Esophagus mucosa (tissue), 1 donor: Measurements from ENCODE around the gene DRG2. TPM values are rescaled to one million over a fixed set of nuclear protein-coding genes. Genes with fewer than 3 reads are reported as not detected.

Source experiments
- ATAC-seq: fragments of 200-7000 bp; cut with Tn5 transposase; one replicate; pipeline ENCODE4 v1.9.1; 2020
- total RNA-seq: library from RNA; stranded (reverse); gene quantifications from one replicate; pipeline ENCODE4 v1.2.4, GENCODE V29; 2023
- donor health status: DM: yes; HTN: yes; CAD: no.

The DRG2 gene
- total RNA-seq, 1 donor from 2014 or later = 29.4 TPM

DNA sequence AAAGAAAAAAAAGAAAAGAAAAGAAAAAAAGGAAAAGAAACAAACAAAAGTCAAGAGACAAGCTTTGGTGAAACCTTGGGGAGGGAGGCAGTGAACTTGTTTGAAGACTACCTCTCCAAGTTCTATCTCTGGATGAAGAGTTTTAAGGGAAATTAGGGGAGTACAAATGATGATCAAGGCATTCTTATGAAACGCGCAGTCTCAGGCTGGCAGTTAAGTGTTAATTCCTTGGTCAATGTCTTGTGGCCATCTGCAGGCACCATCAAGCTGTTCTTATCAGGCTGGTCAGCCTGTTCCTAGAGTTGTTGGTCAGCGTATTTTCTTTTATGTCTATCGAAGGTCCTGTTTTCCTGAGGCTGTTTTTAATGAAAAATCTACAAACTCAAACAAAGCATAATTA is 8.2 kb upstream of the DRG2 start:
- ATAC-seq = no peak

DNA sequence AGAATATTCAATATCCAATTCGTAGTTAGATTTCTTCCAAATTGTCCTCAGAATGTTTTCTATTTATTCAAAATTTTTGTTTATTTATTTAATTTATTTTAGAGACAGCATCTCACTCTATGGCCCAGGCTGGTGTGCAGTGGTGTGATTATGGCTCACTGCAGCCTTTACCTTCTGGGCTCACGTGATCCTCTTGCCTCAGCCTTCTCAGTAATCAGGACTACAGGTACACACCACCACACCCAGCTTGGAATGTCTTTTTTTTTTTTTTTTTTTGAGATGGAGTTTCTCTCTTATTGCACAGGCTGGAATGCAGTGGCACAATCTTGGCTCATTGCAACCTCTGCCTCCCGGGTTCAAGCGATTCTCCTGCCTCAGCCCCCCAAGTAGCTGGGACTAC is 3.5 kb upstream of the DRG2 start:
- ATAC-seq = no peak

DNA sequence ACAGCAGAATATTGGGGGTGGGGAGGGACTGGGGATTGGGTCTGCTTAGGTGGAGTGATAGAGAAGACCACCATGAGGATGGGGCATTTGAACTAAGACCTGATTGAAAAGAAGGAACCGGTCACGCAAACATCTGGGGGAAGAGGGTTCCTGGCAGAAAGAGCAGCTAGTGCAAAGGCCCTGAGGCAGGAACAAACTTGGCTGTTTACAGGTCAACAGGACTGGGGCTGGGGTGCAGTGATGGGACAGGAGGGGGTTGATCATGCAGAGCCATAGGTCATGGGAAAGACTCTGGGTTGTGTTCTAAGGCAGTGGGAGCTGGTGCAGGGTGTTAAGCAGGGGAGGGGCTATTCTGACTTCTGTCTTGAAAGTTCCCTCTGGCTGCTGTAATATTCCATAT is 1.9 kb downstream of the DRG2 start:
- ATAC-seq = no peak

DNA sequence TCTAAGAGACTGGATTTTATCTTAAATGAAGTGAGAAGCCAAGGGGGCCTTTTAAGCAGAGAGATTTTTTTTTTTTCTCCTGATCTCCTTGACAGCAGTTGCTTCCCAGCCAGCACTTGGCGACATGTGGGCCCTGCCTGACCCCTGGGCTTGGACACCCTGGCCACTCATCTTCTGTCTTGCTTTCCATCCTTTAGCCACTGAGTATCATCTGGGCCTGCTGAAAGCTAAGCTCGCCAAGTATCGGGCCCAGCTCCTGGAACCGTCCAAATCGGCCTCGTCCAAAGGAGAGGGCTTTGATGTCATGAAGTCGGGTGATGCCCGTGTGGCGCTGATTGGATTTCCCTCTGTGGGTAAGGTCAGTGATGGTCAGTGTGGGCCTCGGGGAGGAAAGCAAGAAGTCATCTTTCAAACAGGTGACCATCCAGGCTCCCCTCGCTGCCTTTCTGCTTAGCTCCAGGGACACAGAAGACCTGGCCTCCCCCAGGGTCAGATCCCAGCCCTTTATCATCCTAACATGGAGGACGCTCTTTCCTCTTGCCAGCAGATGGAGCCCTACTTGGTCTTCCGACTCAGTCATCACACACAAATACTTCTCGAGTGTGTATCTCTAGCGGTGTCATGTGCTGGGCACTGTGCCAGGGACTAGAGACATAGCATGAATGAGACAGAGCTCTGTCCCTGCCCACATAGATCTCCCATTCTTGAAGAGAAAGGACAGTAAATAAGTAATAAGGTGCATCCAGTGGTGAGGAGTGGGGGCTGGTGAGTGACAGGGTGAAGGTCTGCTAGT is 6.1 kb downstream of the DRG2 start:
- peak; percentile 47 for ATAC-seq

DNA sequence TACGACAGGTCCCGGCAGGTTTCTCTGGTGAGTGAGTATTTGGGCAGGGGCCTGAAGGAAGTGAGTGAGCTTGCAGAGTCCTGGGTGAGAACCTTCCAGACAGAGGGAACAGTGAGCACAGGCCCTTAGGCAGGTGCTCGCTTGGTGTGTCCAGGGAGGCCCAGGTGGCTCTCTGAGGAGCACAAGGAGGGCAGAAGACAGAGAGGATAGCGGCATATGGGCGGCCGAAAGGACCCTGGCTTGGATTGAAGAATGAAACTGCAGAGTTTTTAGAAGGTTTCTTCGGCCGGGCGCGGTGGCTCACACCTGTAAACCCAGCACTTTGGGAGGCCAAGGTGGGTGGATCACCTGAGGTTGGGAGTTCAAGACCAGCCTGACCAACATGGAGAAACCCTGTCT is 6.7 kb downstream of the DRG2 start:
- no peak for ATAC-seq

DNA sequence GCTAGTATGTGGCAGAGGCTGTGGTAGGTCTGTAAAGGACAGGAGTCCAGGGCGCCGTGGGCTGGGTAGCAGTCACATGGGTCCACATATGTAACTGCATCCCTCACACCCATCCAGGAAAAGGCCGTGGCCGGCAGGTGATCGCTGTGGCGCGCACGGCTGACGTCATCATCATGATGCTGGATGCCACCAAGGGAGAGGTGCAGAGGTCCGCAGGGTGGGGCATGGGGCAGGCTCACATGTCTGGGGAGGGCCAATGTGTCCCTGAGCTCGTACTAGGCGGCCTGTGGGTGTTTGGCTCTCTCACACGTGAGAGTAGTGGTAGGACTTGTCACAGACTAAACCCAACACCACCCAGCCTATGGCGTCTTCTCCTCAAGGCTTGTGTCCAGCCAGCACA is 11.8 kb downstream of the DRG2 start:
- no peak for ATAC-seq

DNA sequence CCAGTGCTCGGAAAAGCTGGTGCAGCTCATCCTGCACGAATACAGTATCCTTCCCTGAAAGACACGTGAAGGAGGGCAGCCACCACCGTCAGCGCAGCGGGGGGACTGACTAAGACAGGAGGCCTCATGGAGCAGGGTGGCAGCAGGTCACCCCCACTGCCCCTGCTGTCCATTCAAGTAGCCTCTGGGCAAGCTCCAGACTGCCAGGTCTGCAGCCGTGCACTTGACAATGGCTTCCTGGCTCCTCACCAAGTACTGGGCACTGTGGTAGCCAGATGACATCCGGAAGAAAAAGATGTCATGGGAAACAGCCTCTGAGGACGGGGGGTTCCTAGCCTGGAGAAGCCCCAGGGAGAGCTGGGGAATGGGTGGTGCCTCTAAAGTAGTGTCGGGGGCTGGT is 12.9 kb downstream of the DRG2 start:
- no peak for ATAC-seq

DNA sequence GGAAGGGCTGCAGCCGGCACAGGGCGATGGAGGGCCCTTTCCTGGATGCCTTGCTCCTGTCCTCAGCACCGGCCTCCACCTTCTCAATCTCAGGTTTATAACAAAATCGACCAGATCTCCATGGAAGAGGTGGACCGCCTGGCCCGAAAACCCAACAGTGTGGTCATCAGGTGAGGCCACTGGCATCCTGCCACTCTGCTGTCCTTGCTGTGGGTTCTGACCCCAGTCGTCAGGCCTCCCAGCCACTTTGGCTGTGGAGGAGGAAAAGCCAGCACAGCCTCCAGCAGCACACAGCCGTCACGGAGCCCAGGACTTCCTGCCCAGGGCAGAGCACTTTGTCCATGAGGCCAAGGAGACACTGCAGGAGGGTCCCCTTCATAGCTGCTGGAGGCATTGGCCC is 14.1 kb downstream of the DRG2 start:
- no peak for ATAC-seq

DNA sequence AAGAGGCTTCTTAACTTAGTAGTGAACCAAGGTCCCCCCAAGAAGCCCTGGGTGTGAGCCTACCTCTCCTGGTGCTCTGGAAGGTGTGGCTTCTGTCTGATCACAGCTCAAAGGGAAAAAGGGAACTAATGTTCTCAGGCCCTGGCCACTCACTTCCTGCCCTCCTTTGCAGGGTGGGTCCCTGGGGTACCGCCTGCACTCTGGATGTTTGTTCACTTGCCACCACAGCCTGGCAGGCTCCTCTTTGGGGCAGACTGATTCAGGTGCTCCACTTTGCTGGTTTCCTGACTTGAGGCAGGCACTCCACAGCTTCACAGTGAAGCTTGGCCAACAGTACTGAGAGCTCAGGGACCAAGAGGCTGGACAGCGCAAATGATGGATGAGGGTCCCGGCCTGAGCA is 14.9 kb downstream of the DRG2 start:
- ATAC-seq = no peak

DNA sequence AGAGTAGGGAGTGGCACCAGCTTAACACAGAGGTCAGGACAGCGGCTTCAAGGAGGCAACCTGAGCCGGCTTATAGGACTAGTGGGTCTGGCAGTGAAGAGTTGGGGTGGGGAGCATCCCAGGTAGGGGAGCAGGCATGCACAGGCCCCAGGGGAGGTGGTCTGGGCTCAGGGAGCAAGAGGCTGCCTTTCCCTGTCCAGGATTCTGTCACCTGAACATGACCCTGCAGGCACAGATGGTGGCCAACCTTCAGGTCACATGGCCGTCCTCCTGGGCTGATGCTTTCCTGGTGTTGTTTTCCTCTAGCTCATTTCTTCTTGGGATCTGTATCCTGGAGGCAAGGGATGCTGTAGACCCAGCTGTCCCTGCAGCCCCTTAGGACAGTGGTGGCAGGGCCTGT is 17.3 kb downstream of the DRG2 start:
- ATAC-seq = no peak

DNA sequence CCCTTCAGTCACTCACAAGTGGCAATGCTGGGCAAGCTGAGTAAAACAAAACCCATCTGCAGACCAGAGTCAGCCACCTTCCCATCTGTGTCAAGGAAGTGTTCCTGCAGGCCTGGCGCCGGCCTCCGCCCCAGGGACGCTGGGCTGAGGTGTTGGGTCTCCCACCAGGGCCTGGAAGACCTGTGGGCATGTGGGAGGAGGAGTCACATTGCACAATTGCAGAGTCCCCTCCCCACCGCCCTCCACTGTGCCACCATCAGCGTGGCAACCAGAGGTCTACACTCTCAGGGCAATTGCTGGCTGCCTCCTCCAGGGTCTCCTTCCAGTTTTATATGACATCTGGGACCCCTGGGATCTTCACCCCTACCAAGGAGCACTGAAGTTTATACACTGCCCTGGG is 17.8 kb downstream of the DRG2 start:
- no peak for ATAC-seq

DNA sequence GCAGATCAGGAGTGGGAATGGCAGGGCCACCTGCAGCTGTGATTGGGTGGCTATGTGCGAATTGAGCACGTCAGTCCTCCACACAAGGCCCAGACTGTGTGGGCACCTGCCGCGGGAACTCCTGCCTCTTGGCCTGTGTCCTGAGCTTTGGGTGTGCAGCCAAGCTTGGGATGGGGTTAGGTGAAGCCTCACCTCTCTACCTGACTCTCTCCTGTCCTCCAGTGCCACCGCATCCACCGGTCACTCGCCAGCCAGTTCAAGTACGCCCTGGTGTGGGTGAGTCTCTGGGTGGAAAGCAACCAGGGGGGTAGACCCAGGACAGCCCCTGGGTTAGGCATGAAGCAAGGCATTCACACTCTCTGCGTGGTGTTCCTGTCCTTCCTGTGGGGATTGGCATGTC is 18.5 kb downstream of the DRG2 start:
- no peak for ATAC-seq

DNA sequence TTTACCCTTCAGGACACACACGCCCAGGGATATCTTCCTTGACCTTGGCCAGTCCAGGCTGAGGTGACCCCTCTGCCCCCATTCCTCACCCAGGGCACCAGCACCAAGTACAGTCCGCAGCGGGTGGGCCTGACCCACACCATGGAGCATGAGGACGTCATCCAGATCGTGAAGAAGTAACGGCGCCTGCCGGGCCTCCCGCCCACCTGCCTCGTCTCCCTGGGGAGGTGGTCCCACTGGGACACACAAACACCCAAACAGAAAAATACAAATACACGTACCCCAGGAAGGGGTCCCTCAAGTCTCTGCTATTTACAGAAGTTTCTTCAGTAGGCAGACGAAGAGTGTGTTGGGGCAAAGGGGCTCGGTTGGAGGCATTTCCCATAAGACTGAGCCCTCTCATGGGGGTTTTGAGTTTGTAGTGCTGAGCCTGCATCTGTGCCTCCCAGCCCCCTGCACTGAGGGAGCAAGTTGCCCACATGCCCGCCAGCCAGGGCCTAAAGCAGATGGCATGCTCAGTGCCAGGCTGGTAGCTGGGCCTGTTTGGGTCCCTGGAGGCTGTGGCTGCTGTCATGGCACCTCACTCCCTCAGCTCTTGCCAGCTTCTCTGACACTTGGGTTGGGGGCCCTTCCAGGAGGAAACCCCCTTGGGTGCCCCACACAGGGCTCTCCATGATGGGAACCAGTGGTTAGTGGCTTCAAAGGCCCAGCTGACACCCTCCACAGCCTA is 19.5 kb downstream of the DRG2 start:
- ATAC-seq = no peak

DNA sequence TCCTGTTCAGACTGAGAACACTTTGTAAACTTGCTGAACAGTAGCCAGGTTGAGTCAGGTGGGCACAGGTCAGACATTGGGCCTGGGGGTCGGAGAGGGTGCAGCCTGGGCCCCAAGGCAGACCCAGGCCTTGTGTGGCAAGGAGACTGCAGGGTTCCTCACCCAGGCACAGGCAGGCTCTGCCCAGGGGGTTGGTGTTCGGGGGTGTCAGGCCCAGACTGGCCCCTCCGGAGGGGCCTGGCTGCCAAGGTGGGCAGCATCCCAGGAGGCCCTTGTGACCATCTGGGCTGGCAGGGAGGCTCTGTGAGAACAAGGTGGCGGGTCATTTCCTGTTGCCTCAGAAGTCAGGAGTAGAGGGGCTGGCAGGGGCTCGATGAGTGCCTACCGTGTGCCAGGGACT is 20.2 kb downstream of the DRG2 start:
- ATAC-seq = no peak

DNA sequence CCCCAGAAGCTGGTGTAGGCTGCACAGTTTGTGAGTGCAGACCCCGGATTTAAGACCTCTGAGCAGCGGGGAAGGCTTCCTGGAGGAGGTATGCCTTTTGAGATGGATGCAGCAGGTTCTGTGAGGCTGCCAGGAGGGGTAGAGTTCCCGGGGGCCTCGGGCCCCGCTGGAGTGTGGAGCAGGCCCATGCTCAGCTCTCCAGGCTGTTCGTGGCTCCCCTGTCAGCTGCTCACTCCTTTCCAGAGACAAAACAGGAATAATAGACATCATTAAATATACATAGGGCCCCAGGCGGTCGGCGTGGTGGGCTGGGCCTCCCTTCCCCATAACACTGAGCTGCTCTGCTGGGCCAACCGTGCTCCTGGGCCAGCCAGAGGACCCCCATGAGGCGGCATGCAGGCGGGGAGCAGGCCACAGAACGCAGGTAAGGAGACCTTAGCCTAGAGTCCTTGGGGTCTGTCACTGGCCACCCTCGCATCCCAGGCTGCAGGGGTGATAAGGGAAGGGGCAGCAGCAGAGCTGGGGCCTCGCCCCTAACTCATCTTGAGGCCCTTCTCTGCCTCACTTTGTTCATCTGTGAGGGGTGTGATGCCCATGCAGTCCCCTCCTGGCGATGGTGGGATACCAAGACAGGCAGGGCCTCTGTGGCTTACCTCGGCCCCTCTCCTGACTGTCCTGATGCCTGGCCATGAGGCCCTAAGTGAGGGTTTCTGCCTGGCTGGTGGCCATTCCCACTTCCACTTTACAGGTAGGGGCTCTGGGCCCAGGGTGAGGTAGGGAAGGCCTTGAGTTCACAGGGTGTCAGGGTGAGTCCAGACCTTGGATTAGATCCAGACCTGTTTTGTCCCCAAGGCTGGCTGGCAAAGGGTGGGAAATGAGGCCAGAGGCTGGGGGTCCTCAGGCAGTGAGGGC is 20.9 kb downstream of the DRG2 start, which contains the start of gene MYO15A:
Gene MYO15A (plus strand): TSS at position 356 of the 912 bp plus-strand sequence. CDS start 10,045 bp downstream, outside the sequence.
- ATAC-seq = no peak

DNA sequence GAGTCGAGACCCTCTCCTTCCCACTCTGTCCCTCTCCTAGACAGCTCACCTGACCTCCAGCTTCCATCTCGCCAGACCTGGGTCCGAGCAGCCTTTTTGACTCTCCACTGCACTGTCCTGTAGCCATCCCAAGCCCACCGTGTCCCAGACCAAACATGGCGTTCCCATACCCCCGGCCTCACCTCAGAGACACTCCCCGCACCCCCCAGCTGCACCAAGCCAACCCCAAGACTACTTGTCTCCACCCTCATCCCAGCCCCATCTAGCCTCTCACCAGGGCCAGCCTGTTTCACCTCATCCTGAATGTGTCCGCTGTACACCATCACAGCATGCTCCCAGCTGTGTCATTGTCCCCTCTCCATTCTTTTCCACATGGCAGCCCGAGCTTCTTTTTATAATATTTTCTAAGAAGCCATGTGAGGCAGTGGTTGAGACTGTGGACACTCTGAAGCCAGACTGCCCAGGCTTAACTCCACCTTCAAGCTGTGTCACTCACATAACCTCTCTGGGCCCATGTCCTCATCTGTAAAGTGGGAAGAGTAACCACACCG is 22.3 kb downstream of the DRG2 start:
- ATAC-seq = no peak

DNA sequence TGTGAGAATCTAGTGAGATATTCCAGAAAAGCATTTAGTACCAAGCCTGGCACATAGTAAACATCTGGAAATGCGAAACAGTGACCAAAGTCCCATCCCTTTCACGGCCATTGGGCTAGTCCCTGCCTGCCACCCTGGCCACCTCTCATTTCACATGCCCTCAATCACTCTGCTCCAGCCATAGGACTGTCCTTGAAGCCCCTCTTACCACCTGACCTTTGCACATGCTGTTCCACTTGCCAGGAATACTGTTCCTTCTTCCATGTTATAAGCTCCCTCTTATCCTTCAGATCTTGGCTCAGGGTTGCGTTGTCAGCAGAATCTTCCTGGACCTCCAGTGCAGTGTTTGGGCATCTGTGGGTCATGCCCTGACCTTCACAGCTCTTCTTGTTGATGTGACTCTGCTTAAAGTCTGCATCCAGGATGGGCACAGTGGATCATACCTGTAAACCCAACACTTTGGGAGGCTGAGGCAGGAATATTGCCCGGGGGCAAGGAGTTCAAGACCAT is 22.9 kb downstream of the DRG2 start:
- ATAC-seq = no peak

DNA sequence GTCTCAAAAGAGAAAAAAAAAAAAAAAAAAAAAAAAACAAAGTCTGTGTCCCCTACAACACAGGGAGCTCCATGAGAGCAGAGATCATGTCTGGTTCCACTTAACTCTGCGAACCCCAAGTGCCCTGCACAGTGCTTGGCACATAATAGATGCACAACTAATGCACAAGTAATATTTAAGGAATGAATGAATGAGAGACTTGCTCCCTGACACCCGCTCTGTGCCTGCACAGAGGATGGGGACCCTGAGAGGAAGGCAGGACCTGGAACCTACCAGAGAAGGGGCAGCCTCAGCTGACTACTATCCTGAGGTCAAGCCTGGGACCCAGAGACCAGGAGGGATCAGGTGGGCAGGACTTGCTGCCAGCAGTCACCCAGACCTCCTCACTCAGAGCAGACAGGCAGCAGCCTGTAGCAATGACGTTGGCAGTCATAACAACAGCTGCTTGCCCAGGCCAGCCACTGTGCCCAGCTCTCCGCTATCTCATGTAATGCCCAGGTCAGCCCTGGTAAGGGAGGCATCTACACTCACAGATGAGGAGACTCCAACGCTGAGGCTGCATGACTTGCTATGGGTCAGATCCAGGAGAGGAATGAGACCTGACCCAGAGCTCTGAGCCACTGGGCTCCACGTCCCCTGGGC is 23.7 kb downstream of the DRG2 start:
- peak; percentile 11 for ATAC-seq

DNA sequence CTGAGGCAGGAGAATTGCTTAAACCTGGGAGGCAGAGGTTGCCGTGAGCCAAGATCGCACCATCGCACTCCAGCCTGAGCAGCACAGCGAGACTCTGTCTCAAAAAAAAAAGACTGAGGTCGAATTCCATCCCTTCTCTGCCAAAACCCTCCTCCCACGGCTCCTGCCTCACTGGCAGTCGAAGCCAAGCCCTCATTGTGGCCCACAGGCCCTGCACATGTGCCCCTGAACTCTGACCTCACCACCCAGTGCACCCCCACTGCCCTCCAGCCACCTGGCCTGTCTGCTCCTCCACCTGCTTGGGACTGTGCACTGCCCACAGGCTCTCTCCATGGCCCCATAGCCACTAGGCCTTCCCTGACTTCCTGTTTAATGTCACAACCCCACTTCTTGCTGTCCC is 27.8 kb downstream of the DRG2 start:
- no peak for ATAC-seq

DNA sequence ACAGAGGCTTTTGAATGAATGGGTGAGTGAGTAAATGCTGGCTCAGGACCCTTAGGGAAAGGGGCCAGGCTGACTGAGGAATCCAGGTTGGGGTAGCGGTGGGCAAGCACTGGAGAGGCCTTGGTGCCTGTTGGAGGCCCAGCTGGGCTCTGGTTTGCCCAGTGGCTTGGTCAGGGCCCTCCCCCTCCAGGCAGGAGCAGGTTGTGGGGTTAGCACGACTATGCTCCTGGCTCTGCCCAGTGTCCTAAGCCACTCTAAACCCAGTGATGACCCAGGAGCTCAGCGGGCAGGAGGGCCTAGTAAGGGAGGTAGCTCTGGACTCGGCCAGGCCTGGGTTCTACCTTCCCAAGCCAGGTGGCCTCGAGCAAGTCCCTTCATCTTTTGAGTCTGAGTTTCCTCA is 28.3 kb downstream of the DRG2 start:
- ATAC-seq = no peak

DNA sequence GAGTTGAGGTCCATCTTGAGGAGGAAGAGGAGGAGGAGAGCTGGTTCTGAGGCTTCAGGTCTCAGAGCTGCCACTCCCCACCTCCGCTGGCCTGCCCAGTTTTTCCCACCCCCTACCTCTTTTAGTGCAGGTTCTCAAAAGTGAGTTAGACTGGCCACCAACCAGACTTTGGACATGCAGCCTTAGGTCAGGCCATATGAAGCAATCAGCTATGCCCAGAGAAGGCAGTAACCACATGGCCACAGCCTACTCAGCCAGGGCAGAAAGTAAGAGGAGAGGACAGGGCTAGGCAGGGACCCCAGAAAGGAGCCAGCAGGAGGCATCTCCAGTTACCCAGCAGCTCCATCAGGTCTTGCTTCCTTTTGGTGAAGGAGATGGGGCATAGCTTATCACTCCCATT is 29.8 kb downstream of the DRG2 start:
- no peak for ATAC-seq
